Duodenal mucosa (tissue), 2 donors: ENCODE data around the gene RASAL2.

ENCODE experiments used
- H3K27ac ChIP-seq: one replicate; pipeline ENCODE4 v1.7.0; 2013; ENCODE audit warnings: low read depth, low read length
- H3K27me3 ChIP-seq, 2 donors: one replicate each; pipeline ENCODE4 v1.7.0; 2013; ENCODE audit warnings: low read length in 2 of 2, control low read depth in 1 of 2; ENCODE audit not compliant: insufficient read depth in 2 of 2, control insufficient read depth in 1 of 2
- H3K36me3 ChIP-seq, 2 donors: one replicate each; pipeline ENCODE4 v1.7.0; 2013; ENCODE audit warnings: low read length in 2 of 2, control low read depth in 1 of 2; ENCODE audit not compliant: insufficient read depth in 2 of 2, control insufficient read depth in 1 of 2
- H3K4me1 ChIP-seq, 2 donors: one replicate each; pipeline ENCODE4 v1.7.0; 2013; ENCODE audit warnings: low read length in 2 of 2, control low read depth in 1 of 2; ENCODE audit not compliant: insufficient read depth in 2 of 2, control insufficient read depth in 1 of 2
- H3K4me3 ChIP-seq, 2 donors: one replicate each; pipeline ENCODE4 v1.7.0; 2013; ENCODE audit warnings: low read length in 2 of 2, low read depth in 1 of 2
- H3K9ac ChIP-seq, 2 donors: one replicate each; pipeline ENCODE4 v1.7.0; 2013; ENCODE audit warnings: low read length in 2 of 2, low read depth in 1 of 2
- H3K9me3 ChIP-seq, 2 donors: one replicate each; pipeline ENCODE4 v1.7.0; 2013; ENCODE audit warnings: low read length in 2 of 2, control low read depth in 1 of 2; ENCODE audit not compliant: control insufficient read depth in 1 of 2

Gene RASAL2

DNA sequence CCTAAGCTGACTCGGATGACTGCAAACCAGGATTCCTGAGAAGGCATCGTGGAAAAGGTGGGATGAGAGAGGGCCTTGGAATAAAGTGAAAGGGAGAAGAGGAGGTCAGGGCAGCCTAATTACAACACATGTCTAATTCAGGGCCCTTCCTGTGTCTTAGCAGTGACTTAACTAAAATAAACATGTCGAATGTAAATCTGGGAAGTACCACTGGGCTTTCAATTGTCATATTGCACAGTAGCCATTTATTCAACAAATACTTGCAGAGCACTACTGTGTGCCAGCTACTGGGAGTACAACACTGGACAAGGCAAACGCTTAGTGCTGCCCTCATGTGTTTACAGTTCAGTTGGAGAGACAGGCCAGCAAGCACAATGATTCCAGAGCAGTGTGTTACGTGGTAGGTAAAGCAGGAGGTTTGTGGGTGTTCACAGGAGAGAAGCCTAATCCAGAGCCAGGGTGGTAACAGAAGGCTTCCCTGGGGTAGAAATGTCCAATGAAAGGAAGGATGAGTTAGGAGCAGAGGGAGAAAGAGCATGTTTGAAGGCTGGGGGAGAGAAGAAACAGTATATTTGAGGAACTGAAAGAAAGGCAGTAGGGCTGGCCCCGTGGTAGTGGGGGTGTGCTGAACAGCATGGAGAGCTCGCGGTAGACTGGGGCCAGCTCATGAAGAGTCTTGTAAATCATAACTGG, 38.0 kb upstream of the RASAL2 start:
- no peak overlapping the region for H3K27ac ChIP-seq
- H3K4me3 ChIP-seq, result peak overlapping the region; percentile 1 to 9
- no peak overlapping the region for H3K9ac ChIP-seq
- H3K9me3 ChIP-seq, result no peaks in the 10 kb centered on the region
- no peaks in the 10 kb centered on the region for H3K27me3 ChIP-seq
- peaks cover 39 to 51% of the 10 kb centered on the region in 2 donors for H3K4me1 ChIP-seq
- no peaks in the 10 kb centered on the region for H3K36me3 ChIP-seq

DNA sequence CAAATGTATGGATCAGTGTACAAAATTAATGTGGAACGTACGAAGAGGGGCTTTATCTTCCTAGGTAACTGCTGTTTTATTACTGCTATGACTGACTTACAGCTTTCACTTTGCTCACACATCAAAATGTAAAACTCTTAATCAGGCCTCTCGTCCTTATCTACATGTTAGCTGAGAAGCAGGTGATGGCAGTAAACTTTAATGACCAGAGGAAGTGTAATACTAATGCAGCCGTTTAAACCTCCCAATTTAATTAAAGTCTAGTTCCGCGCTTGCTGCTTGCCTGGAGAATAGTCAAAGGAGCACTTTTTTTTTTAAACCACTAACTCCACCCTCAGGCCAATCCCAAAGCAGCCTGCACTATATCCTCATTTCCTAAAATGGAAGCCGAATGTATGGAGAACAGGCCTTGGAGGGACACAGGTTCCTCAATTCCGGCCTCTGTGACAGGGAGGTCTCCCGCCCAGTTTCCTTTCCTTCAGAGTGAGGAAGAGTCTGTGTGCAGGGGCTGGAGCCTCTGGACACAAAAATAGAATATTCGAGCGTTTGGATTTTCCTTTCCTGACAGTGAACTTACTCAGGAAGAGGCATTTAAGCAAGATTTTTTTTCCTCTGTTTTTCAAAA, 36.7 kb upstream of the RASAL2 start:
- H3K4me1 ChIP-seq, result peaks cover 47 to 59% of the 10 kb centered on the region in 2 donors
- H3K27me3 ChIP-seq, result no peaks in the 10 kb centered on the region
- H3K4me3 ChIP-seq, result peak overlapping the region; percentile 22 to 27
- no peaks in the 10 kb centered on the region for H3K9me3 ChIP-seq
- no peaks in the 10 kb centered on the region for H3K36me3 ChIP-seq
- peak overlapping the region in 1 of 2 donors; percentile 15 for H3K9ac ChIP-seq
- H3K27ac ChIP-seq, result no peak overlapping the region

DNA sequence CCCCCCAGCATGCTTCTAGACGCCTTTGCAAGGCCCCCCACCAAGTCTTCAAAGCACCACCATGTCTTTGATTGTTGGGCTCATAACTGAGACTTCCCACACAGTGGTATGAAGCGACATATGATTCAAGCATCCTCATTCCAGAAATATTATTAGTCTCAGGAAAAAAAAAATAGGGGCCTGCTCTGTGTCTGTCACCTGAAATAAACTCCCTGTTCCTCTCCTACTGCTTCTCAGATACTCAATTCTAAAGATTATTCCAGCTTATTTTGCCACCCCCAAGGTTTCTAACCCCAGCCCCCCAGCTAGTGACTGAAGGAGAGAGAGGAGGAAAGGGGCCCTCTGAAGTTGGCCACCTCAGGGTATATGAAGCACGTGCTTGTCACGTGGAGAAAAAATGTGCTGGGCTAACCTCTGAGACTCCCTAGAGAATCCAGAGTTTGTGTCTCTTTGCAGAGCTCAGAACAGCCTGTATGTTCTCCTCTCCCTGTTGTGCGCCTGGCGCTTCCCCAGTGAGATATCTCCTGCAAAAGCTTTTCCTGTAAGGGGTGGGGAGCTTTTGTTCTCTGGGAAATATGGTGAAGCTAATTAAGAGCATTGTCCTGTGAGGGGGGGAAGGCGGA, 35.9 kb upstream of the RASAL2 start:
- Histone ChIP-seq H3K4me3 (no peak overlapping the region), H3K9ac (no peak overlapping the region), H3K36me3 (no peaks in the 10 kb centered on the region), H3K9me3 (no peaks in the 10 kb centered on the region), H3K4me1 (peaks cover 44 to 51% of the 10 kb centered on the region in 2 donors), H3K27me3 (no peaks in the 10 kb centered on the region), H3K27ac (no peak overlapping the region)

DNA sequence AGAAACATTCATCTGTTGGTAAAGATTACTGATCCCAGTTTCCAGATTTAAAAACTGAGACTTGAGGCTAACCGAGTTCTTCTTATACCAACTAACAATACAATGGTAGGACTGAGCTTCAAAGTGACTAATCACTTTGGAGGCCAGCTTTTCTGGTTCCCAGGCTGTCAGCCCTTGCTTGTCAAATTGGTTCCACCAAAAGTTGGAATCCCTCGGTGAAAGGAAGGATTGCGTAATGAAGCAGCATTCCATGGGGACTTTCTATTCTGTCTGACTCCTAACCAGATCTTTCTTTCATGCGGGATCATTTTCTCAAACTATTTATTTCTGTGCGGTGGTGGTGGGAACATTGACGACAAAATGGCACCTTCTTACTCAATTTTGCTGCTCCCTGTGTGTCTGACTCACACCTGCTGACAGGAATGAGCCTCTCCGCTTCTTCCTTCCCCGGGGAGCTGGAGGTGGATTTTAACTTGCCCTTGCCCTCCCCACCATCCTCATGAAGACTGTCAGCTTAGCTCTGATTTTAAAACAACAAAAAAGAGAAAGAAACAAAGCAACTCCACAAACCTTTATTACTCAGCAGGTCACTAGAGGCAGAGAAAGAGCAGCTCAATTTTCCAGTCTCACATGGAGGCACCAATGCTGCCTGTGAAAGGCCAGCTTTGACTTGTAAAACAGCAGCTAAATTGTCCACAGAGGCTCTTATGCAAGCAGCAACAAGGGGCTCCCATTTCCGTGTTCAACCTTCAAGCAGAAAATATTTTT, 32.9 kb upstream of the RASAL2 start:
- H3K4me1 ChIP-seq, result peaks cover 29 to 34% of the 10 kb centered on the region in 2 donors
- H3K27me3 ChIP-seq, result no peaks in the 10 kb centered on the region
- no peaks in the 10 kb centered on the region for H3K36me3 ChIP-seq
- no peaks in the 10 kb centered on the region for H3K9me3 ChIP-seq
- H3K4me3 ChIP-seq, result no peak overlapping the region
- H3K27ac ChIP-seq, result no peak overlapping the region
- no peak overlapping the region for H3K9ac ChIP-seq

DNA sequence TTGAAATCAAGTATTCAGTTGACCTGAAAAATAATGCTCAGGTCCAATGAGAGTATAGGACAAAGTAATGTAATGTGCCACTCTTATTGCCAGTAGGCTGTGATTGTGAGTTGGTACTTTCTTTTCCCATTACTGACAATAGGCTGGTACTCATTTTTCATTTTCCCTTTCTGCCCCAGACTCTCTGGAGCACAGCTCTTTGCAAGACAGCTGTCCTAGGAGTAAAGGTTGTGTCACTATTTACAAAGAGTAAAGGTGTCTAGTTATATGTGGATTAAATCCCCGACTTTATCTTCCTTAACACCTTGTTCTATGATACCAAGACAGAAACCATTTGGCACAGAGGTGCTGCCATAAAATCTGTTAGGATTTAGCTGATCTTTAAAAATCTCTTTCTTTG, 32.3 kb upstream of the RASAL2 start:
- Histone ChIP-seq H3K9ac (no peak overlapping the region), H3K4me1 (peaks cover 23 to 27% of the 10 kb centered on the region in 2 donors), H3K9me3 (no peaks in the 10 kb centered on the region), H3K4me3 (no peak overlapping the region), H3K27ac (no peak overlapping the region), H3K36me3 (no peaks in the 10 kb centered on the region), H3K27me3 (no peaks in the 10 kb centered on the region)

DNA sequence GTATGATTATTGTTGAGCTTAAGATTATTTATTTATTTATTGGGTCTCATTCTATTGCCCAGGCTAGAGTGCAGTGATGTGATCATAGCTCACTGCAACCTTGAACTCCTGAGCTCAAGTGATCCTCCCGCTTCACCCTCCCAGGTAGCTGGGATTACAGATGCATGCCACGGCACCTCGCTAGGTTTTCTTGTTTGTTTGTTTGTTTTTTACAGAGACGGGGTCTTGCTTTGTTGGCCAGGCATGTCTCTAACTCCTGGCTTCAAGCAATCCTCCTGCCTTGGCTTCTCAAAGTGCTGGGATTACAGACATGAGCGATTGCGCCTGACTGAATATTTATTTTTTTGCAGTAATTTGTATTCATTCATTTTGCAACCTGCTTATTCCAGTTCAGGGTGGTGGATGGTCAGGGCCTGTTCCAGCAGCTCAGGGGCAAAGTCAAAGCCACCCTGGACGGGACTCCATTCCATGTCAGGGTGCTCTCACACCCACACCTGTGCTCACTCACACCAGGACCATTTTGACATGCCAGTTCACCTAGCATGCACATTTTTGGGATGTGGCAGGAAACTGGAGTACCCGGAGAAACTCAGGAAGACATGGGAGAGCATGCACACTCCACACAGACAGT, 29.6 kb upstream of the RASAL2 start:
- Histone ChIP-seq H3K4me3 (no peak overlapping the region), H3K4me1 (peaks cover 9 to 16% of the 10 kb centered on the region in 2 donors), H3K9ac (no peak overlapping the region), H3K9me3 (no peaks in the 10 kb centered on the region), H3K36me3 (no peaks in the 10 kb centered on the region), H3K27ac (no peak overlapping the region), H3K27me3 (no peaks in the 10 kb centered on the region)

DNA sequence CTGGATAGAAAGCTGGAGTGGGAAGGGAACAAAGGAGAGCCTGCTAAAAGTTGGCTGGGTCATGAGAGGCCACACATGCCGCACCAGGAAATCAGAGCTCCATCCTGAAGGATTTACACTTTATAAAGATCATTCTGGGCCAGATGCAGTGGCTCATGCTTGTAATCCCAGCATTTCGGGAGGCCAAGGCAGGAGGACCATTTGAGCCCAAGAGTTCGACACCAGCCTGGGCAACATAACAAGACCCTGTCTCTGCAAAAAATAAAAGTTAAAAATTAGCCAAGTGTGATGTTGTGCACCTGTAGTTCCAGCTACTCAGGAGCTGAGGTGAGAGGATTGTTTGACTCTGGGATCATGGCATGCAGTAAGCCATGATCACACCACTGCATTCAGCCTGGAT, 28.7 kb upstream of the RASAL2 start:
- Histone ChIP-seq H3K27me3 (no peaks in the 10 kb centered on the region), H3K36me3 (no peaks in the 10 kb centered on the region), H3K4me3 (no peak overlapping the region), H3K9me3 (no peaks in the 10 kb centered on the region), H3K27ac (no peak overlapping the region), H3K4me1 (peaks cover 9 to 16% of the 10 kb centered on the region in 2 donors), H3K9ac (no peak overlapping the region)

DNA sequence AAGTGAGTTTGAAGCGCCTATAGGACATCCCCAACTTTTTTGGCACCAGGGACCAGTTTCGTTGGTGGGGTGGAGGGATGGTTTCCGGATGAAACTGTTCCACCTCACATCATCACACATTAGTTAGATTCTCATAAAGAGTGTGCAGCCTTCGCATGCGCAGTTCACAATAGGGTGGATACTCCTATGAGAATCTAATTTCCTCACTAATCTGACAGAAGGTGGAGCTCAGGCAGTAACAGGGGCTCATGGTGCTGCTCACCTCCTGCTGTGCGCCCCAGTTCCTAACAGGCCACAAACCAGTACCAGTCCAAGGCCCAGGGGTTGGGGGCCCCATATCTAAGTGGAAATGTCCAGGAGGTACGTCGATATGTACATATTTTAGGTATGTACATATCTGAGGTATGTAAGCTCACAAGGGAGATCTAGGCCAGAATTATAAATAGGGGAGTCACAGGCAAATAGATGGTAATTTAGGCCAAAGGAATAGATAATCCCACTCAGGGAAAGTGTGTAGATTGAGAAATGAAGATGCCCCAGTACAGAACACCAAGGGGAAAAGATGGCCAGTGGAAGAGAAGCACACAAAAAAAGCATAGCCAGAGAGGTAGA, 27.5 kb upstream of the RASAL2 start:
- Histone ChIP-seq H3K9ac (no peak overlapping the region), H3K4me1 (peaks cover 4 to 6% of the 10 kb centered on the region in 2 donors), H3K27me3 (no peaks in the 10 kb centered on the region), H3K27ac (no peak overlapping the region), H3K36me3 (no peaks in the 10 kb centered on the region), H3K4me3 (no peak overlapping the region), H3K9me3 (no peaks in the 10 kb centered on the region)

DNA sequence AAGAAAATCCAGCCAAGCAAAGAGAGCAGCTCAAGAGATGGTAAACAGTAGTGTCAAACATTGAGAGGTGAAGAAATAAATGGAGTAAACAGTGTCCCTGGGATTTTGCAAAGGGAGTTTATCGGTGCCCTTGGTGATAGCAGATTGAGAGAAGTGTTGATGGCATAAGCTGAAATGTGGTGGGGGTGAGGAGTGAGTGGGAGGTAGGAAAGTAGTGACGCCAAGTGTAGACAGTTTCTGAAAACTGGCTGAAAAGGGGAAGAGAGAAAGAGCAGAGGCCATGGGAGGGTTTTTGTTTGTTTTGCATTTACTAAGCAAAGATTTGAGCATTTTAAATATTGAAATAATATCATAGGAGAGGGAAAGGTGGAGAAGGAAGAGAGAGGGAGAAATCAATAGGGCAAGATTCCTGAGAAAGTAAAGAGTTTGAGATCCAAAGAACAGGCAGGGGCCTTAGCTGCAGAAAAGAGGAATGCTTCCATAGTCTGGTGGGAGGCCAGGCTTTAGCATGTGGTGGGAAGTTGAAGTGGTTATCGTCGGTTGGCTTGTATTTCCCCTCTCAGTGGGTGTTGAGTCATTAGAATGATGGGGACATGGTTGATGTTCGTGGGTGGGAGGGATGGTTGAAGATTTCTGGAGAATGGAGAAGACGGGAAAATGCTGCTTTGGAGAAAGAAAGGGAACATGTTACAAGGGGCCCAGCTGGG, 26.8 kb upstream of the RASAL2 start:
- Histone ChIP-seq H3K4me3 (no peak overlapping the region), H3K27ac (no peak overlapping the region), H3K27me3 (no peaks in the 10 kb centered on the region), H3K4me1 (no peaks in the 10 kb centered on the region), H3K36me3 (no peaks in the 10 kb centered on the region), H3K9me3 (no peaks in the 10 kb centered on the region), H3K9ac (no peak overlapping the region)
